ENCODE data around the gene TRPC3.
"Not testable (repeated sequence)": the region's sequence is repeated elsewhere in the genome, so short reads cannot be mapped to it uniquely, and the experiment has no call there.

TRPC3 gene

GRCh38 chr4:121927948-121928347 lies 23.9 kb downstream of the TRPC3 start:
- Histone ChIP-seq H3K4me3 (replicated peaks; ENCODE audit: low read depth, low read length) (no peak overlapping the region), H3K27me3 (replicated peaks; ENCODE audit: control insufficient read depth, insufficient read depth, low read length) (no peaks in the 10 kb centered on the region; the same call in 1 of the 2 replicates), H3K36me3 (ENCODE audit: control insufficient read depth, insufficient read depth, low read length) (no peaks in the 10 kb centered on the region)
- no peak for TF ChIP-seq CTCF (IDR thresholded peaks at IDR 0.05; ENCODE audit: insufficient read depth, low read length, poor library complexity, severe bottlenecking)
- DNase-seq (ENCODE audit: extremely low read depth, insufficient read length): no peak

- DNase-seq (ENCODE audit: extremely low read depth, insufficient read length); H3K36me3 ChIP-seq (ENCODE audit: control insufficient read depth, insufficient read depth, low read length); H3K4me3 ChIP-seq (replicated peaks; ENCODE audit: low read depth, low read length); H3K27me3 ChIP-seq (replicated peaks; ENCODE audit: control insufficient read depth, insufficient read depth, low read length): not testable (repeated sequence)
Measured at GRCh38 chr4:121926490-121926889, 25.4 kb downstream of the TRPC3 start.

GRCh38 chr4:121923306-121923705 lies 28.6 kb downstream of the TRPC3 start:
- DNase-seq (ENCODE audit: extremely low read depth, insufficient read length): no peak
- Histone ChIP-seq H3K27me3 (replicated peaks; ENCODE audit: control insufficient read depth, insufficient read depth, low read length) (no peaks in the 10 kb centered on the region), H3K4me3 (replicated peaks; ENCODE audit: low read depth, low read length) (no peak overlapping the region), H3K36me3 (ENCODE audit: control insufficient read depth, insufficient read depth, low read length) (no peaks in the 10 kb centered on the region)
- TF ChIP-seq CTCF (IDR thresholded peaks at IDR 0.05; ENCODE audit: insufficient read depth, low read length, poor library complexity, severe bottlenecking): no peak

GRCh38 chr4:121913667-121914066 lies 38.2 kb downstream of the TRPC3 start:
- Histone ChIP-seq H3K27me3 (replicated peaks; ENCODE audit: control insufficient read depth, insufficient read depth, low read length) (no peaks in the 10 kb centered on the region), H3K36me3 (ENCODE audit: control insufficient read depth, insufficient read depth, low read length) (no peaks in the 10 kb centered on the region), H3K4me3 (replicated peaks; ENCODE audit: low read depth, low read length) (no peak overlapping the region)
- TF ChIP-seq CTCF (IDR thresholded peaks at IDR 0.05; ENCODE audit: insufficient read depth, low read length, poor library complexity, severe bottlenecking): no peak
- DNase-seq (ENCODE audit: extremely low read depth, insufficient read length): no peak

GRCh38 chr4:121908346-121908745 lies 43.5 kb downstream of the TRPC3 start:
- no peak overlapping the region for H3K4me3 ChIP-seq (replicated peaks; ENCODE audit: low read depth, low read length)
- TF ChIP-seq CTCF (IDR thresholded peaks at IDR 0.05; ENCODE audit: insufficient read depth, low read length, poor library complexity, severe bottlenecking): no peak

GRCh38 chr4:121900132-121900983 lies 51.5 kb downstream of the TRPC3 start:
- peak; percentile 76 for TF ChIP-seq CTCF (IDR thresholded peaks at IDR 0.05; ENCODE audit: insufficient read depth, low read length, poor library complexity, severe bottlenecking)
- Histone ChIP-seq H3K27me3 (replicated peaks; ENCODE audit: control insufficient read depth, insufficient read depth, low read length) (no peaks in the 10 kb centered on the region), H3K36me3 (ENCODE audit: control insufficient read depth, insufficient read depth, low read length) (no peaks in the 10 kb centered on the region), H3K4me3 (replicated peaks; ENCODE audit: low read depth, low read length) (no peak overlapping the region)
- DNase-seq (ENCODE audit: extremely low read depth, insufficient read length): peak; percentile 7

More at GRCh38 chr4:121908346-121908745, 43.5 kb downstream of the TRPC3 start:
- no peaks in the 10 kb centered on the region for H3K36me3 ChIP-seq (ENCODE audit: control insufficient read depth, insufficient read depth, low read length)
- no peak for DNase-seq (ENCODE audit: extremely low read depth, insufficient read length)
- no peaks in the 10 kb centered on the region for H3K27me3 ChIP-seq (replicated peaks; ENCODE audit: control insufficient read depth, insufficient read depth, low read length)
